Central memory CD4-positive, alpha-beta T cell (primary cell): ENCODE data around the gene DLG2.

Experiments
- DNase-seq: peaks from one replicate; pipeline ENCODE4 v3.0.0; 2022

Gene DLG2

DNA sequence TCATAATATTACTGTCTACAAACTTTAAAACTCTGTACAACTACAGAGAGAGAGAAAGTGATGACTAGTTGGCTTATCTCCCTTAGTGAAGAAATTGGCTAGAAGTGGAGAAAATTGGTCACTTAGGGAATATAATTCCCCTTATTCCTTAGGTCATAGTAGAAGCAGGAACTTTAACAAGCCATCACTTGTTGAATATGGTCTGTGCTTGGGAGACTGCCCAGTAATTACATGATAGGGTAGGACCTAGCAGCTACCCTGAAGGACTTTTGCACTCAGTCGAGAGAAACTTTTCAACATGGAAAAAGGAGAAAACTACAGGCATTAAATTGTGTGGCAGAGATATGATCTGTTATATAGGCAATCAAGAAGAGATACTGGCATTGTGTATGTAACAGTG is 1764.5 kb downstream of the DLG2 start:
- no peak for DNase-seq

DNA sequence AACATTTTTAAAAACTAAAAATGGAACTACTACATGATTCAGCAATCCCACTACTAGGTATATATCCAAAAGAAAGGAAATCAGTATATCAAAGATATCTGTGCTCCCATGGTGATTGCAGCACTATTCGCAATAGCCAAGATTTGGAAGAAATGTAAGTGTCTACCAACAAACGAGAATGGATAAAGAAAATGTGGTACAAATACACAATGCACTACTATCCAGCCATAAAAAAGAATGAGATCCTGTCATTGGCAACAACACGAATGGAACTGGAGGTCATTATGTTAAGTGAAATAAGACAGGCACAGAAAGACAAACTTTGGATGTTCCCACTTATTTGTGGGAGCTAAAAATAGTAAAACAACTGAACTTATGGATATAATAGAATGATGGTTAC is 1765.1 kb downstream of the DLG2 start:
- no peak for DNase-seq

DNA sequence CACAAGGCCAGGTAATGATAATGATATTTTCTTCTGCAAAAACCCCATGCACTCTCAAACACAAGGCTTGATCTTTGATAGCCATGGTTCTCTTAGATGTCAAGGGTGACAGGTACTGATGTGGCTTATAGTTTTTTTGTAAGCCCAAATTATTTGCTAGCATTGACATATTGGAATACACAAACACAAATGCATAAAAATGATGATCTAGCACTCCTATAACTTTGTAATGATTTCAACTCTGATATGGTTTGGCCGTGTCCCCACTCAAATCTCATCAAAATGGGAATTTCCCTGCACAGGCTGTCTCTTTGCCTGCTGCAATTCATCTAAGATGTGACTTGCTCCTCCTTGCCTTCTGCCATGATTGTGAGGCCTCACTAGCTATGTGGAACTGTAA is 1768.5 kb downstream of the DLG2 start:
- DNase-seq, result no peak

DNA sequence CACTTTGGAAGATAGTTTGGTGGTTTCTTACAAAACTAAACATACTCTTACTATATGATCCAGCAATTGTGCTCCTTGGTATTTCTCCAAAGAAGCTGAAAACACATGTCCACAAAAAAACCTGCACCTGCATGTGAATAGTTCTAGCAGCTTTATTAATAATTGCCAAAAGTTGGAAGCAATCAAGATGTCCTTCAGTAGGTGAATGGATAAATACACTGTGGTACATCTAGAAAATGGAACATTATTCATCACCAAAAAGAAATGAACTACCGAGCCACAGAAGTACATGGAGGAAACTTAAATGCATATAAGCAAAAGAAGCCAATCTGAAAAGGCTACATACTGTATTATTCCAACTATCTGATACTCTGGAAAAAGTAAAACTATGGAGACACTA is 1771.9 kb downstream of the DLG2 start:
- no peak for DNase-seq

DNA sequence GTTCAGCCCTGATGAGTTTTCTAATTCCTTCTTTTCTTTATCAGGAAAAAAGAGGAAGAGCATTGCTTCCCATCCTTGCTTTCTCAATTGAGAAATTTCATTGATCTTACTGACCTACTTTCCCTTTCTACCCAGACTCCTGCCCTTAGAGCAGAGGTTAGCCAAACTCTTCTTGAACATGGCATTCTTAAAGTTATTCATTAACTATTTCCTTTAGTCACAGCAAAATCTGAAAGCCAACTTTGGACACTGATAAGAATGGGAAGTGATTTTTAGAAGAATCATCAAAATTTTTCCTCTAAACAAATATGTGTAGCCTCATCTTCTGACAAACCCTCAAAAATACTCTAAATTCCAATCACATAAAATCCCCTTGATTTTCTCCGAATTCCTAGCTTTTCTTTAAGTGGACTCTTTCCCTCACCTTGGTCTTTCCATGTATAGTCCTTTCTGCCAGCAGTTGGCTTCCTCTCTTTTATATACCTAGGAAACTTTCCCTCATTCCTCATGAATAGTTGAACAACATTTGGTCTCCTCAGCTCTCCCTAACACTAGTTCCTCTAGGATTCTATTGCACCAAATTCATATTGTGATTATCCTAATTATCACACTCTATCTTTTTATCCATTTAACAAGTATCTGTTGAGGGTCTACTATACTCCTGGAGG is 1774.2 kb downstream of the DLG2 start:
- DNase-seq, result no peak

DNA sequence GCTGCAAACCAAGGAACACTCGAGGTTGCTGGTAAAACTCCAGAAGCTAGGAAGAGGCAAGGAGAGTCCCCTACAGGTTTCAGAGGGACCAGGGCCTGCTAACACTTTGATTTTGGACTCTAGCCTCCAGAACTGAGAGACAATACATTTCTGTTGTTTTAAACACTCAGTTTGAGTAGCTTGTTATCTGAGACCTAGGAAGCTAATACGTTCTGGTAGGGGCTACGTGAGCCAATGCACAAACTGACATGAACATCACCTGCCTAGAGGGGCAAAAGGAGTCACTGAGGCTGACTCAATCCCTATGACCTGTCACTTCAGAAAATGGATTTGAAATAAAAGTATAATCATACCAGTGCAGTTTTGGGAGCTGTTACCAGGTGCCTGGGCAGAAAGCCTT is 1775.1 kb downstream of the DLG2 start:
- no peak for DNase-seq

DNA sequence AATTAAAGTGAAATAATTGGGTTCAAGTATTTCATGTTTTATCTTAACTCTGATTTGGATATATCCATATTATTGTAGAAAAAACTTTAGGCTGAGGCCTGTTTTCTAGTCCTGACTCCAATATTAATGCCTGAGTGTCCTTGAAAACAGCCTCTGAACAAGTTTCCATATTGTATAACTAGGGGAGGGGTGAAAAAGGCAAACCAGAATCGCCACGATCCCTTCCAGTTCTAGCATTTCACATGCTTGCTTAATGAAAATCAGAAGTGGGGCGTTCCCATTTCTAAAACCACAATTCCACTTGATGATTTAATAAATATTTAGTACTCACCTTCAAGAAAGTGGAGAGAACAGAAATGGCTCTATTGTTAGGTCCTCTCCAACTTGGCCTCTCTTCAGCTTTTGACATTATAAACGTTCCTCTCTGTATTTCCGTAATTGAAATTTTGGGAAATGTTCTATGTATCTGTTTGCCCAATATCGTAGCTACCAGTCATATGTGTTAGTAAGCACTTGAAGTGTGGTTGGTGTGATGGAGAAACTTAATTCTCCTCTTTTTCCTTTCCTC is 1779.6 kb downstream of the DLG2 start:
- DNase-seq, result no peak

DNA sequence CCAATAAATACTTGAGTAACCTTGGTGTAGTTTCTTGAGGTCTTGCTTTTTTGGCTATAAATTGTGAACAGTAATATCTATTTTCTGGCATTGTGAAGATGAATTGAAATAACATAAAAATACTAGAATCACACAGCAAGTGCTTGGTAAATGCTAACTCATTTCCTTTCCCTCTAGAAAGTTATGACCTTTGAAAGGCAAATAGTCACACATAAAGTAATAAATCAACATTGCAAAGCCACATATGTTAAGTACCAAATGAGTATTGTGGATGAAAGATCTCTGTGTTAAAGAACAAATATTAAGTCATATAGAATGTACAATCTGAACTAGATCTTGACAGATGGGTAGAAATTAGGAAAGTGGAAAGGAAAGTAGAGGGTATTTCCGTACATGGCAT is 1781.3 kb downstream of the DLG2 start:
- no peak for DNase-seq

DNA sequence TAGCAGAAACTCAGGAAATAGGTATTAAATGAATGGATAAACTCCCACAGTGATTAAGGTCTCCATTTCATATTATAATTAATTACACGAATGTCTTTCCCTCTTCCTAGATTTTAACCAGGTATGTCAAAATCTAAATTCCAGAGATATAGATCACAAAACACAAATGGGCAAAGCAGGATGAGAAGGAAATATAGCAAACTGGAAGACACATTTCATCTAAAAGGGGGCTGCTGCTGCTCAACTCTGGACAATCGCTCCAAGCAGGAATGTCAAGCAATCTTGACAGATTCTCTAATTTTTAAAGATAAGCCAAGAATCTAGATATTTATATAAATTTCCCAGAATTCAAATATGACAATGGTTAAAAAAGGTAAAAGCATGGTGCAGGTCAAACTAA is 1786.8 kb downstream of the DLG2 start:
- DNase-seq, result no peak

DNA sequence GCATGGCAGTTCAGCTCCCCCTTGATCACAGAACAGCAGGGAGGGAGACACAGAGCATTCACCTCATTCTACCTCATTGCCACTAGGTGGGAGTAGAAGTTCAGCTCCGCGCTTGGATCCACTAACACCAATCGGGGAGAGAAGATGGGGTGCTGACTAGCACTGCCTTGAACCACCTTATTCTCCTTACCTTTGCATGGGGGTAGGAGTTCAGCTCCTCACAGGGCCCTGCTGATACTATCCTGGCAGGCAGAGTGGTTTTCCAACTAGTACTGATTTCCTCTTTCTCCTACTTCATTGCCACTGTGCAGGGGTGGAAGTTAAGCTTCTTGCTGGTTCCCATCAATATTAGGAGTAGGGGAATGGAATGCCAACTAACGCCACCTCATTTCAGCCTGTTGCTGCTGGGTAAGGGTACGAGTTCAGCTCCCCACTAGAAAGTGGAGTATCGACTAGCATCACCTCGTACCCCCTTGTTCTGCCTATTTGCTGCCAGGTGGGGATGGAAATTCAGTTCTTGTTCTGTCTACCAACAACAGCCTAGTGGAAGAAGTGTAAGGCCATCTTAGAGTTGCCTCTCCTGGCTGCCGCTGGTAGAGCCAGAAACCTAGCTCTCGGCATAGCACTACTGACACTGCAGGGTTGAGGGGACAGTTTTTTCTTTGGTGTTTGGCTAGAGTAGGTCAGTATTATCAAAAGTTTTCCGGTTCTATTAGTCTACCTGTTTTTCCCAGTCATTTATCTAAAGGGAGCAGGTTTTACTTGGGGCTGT is 1790.1 kb downstream of the DLG2 start:
- DNase-seq, result no peak

DNA sequence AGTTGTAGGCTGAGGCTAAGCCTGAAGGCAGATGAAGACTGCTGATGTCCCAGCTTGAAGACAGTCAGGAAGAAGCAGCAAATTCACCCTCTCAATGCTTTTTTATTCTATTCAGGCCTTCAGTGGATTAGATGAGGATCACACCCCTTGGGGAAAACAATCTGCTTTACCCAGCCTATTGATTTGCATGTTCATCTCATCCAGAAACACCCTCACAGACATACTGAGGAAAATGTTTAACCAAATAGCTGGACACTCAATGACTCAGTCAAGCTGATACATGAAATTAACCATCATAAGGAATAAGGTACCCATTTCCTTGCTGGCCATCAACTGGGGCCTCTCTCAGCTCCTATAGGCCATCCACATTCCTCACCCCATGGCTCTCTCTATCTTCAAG is 1791.1 kb downstream of the DLG2 start:
- no peak for DNase-seq

DNA sequence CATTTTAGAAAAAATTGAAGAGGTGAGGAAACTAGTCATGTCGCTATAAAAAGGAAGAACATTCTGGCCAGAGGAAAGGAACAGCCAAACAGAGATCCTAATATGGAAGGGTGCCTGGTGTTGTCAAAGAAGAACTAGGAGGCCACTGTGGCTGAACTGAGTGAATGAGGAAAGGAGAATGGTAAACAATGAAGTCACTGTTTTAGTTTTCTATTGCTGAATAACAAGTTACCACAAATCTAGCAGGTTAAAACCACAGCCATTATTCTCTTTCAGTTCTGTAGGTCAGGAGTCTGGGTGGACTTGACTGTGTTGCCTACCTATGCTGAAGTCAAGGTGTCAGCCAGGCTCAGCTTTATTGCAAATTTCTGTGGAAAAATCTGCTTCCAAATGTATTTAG is 1791.7 kb downstream of the DLG2 start:
- no peak for DNase-seq

DNA sequence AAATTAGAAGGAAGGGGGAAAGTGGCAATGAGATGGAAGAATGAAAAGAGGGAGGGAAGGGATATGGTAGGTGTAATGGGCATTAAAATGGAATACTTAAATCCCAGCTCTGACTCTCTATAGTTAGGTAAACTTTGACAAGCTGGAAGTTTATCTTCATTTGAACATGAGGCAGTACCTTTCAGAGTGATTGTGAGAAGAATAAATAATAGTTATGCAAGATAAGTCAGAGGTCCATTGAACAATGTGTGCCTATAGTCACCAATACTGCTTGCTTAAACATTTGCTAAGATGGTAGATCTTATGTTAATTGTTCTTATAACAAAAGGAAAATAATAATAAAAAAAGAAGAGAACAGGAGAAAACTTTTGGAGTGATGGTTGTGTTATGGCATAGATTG is 1795.2 kb downstream of the DLG2 start:
- DNase-seq, result no peak

DNA sequence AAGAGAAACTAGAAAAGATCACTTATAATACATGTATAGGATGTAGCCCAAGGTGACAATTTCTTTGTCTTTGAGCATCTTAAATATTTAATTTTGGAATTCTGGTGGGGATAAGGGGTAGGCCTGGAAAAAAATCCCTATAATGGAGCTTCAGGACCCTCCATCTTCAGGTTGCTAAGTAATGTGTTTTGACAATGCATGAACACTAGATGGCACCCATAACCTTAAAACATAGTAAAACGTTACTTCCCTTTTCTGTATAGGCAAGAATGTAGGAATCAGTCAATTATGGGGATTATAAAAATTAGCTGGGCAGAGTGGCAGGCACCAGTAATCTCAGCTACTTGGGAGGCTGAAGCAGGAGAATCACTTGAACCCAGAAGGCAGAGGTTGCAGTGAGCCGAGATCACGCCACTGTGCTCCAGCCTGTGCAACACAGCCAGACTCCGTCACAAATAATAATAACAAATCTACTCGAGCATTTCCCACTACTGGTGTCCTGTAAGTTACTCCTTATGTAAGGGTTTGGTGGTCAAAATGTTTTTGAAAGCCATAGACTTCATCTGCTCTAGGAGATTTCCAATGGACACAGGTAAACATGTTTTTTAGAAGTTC is 1799.1 kb downstream of the DLG2 start:
- DNase-seq, result no peak

DNA sequence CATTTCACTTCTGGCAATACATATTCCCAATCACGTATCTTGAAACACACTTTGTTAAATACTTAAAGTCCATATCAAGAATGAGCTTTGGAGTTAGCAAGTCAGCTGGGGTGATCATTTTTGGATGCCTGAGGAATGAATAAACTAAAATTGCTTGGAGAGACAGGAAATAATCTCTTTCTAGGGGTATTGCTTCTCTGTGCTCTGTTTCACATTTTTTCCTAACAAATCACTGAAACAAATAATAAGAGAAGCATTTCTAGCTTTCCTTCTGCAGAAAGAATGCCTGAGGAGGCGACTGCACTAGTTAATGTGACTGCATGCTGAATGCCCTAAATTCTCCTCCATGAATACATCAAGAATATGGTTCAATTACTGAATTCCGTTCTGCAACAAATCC is 1799.6 kb downstream of the DLG2 start:
- no peak for DNase-seq

DNA sequence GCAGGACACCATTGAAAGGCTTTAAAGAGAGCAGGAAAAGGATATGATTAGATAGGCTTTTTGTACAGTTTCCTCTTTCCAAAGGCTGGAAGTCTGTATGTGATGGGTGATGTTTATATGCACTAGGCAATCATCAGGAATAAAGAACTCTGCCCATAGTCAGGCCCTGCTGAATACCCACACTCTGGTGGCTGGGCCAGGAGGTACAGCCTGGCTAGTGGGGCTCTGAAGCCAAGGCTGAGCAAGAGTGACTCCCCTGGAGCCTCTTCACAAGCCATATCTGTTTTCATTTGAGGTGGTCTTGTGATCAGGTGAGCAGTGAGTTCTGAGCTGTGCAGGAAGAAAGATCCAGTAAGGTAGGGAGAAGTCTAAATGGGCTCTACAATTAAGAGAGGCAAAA is 1801.1 kb downstream of the DLG2 start:
- no peak for DNase-seq

DNA sequence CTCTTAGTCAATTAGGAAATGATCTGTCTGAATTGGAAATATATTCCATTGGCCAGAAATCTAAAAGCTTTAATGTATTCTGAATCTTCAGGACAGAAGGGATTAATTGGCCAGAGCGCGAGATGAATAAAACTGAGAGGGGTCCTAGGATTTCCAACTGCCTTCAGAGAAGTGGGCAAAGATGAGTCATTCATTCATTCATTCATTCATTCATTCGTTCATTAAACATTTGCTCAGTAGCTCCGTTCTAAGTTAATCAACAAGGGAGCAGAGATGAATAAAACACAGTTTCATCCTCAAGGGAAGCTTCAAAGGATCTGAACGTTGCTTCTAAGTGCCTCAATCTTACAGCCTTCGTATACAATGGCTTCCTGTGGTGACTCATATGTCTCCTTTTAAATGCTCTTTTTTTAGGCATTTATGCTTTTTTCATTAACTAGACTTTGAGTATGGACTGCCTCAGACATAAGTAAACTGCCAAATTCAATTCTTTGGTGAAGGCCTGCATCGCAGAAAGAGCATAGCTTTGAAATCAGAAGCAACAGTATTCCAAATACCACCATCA is 1803.6 kb downstream of the DLG2 start:
- DNase-seq, result no peak

DNA sequence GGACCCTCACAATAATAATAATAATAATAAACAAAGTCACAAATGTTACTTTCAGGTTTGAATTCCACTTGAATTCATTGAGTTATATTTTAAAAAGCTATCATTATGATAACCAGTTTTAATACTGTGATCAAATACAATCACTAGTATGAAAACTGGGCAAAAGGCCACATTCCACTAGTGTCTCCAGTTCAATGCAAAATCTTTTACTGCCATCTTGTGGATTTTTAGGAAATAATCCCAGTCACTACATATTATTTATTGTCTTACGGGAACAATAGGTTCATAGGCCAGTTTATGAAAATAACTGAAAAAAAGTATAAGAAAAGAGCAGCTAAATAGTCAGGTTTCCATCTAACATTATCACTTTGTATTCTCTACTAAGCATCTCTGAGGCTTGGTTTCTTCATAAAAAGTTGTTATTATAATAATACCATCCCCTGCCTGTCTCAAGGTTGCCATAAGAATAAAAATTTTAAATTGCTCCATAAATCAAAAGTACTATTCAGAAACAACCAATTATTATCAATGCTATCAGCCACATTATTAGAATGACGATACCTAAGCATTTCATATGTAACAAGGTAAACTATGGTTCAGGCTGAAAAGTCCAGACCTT is 1807.1 kb downstream of the DLG2 start:
- DNase-seq, result no peak

DNA sequence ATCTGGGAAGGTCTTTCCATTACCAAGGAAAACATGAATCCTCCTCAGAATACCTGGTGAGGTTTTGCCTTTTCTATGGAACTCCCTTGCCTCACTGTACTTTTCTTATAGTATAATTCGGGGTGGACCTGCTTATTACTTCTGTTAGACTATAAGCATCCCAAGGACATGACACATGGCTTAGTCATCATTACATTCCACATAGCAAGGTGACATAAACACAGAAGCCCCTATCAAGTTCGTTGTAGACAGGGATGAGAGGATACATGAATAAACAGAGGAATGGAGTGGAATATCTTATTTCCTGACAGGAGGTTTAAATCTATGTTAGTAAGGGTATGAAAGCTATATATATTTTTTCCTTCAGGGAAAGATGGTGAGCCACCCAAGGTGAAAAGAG is 1808.8 kb downstream of the DLG2 start:
- no peak for DNase-seq

DNA sequence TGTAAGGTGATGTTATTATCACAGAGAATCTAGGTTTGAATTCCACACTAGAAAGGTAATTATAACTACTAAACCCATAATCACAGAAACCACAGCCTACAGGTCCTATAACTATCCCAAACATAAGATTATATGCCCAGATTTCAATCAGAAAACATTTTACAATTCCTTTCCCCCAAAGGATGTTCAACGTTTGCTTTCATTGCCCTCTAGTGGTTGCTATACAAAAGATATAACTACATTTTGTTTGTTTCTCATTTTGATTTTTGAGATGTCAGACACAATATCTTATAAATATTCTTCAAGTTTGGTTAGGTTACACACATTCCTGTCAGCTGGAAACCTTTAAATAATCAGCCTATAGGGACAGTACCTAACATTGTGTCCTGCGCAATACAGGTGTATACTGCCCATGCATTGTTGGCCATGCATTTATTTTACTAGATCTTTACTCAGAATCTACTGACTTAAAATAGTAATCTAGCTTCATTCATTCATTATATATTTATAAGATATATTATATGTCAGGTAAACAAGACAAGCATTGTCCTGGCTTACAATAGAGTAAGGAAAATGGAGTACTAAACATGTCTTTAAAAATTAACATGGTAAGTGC is 1810.5 kb downstream of the DLG2 start:
- no peak for DNase-seq

DNA sequence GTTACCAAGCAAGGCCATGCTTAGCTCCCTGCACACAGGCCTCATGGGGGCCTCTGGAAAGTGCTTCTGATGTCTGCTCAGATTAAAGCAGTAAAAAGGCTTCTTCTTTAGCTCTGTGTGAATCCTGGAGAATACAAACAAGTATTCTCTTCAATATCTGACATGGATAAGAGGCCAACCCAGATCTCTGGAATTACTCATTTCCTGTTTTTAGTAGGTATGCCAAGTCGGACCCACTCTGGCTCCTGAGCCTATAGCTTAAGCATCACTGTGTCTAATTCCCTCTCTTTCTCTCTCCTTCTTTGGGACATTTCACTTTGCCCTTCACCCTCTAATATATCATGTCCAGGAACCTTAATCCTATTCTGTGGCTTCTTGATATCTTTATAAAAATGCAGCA is 1811.4 kb downstream of the DLG2 start:
- no peak for DNase-seq

DNA sequence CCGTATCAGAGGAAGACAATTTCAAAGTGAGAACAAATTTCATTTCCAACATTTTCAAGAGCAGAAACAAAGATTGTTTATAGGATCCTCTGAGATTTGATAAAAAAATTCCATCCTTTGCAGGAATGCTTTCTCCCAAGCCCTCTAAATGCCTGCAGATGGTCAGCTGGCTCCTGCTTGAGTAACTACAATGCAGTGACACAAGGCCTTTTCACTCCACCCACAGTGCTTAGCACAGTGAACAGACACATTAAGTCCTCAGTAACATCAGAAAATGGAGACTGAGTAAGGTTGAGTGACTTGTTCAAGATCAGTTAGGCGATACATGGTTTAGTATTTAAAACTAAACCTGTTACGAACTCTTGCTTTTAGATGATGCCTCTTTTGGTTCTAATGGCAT is 1813.8 kb downstream of the DLG2 start:
- no peak for DNase-seq

DNA sequence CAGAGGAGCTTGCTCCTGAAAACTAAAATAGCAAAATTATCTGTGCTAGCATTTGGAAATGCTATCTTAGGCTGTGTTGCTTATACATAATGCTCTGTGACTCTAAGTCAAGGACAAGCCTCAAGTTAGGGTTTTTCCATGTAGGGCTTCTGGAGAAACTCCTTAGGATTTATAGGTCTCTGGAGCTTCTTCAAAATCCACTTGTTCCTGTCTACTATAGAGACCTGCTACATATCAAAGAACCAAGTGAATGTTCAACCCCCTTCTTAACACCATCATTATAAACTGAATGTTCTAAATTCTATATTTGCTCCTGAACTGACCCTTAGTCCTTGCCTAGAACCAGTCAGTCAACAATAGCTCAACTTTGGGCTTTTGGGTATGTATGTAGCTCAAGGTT is 1817.9 kb downstream of the DLG2 start:
- no peak for DNase-seq
